LHCN-M2 (cell line): ENCODE measurements around the gene DVL1. TPM values are rescaled to one million over a fixed set of nuclear protein-coding genes. Genes with fewer than 3 reads are reported as not detected.

Experiments
- total RNA-seq: library from RNA; depleted of rRNA; stranded (reverse); fragments of >200 nt; gene quantifications from 2 replicates; pipeline ENCODE4 v1.2.3, GENCODE V29; 2014; rRNA removed

DVL1 gene
- total RNA-seq, 1 experiment from 2014 or later: 85.6 TPM

Other genes starting within 250 kb of the DVL1 start
- gene C1orf159, start 233.3 kb downstream of the DVL1 start, total RNA-seq: 18.8 and 26.5 TPM in 2 replicates
- not detected in 2 replicates for gene TTLL10, start 175.5 kb downstream of the DVL1 start, total RNA-seq
- gene TNFRSF18, start 142.8 kb downstream of the DVL1 start, total RNA-seq: not detected in 2 replicates
- 0.17 and 0.32 TPM in 2 replicates for gene TNFRSF4, start 135.3 kb downstream of the DVL1 start, total RNA-seq
- gene SDF4, start 117.4 kb downstream of the DVL1 start, total RNA-seq: 142 and 150 TPM in 2 replicates
- gene B3GALT6, start 117.2 kb downstream of the DVL1 start, total RNA-seq: 58.0 and 58.3 TPM in 2 replicates
- 0.57 TPM in 1 of 2 replicates, not detected in the other for gene C1QTNF12, start 102.7 kb downstream of the DVL1 start, total RNA-seq
- gene UBE2J2, start 75.6 kb downstream of the DVL1 start, total RNA-seq: 57.4 and 62.3 TPM in 2 replicates
- gene SCNN1D, start 69.0 kb downstream of the DVL1 start, total RNA-seq: 1.5 and 4.1 TPM in 2 replicates
- 71.0 and 76.4 TPM in 2 replicates for gene ACAP3, start 41.5 kb downstream of the DVL1 start, total RNA-seq
- 31.8 and 34.3 TPM in 2 replicates for gene PUSL1, start 40.8 kb downstream of the DVL1 start, total RNA-seq
- gene INTS11, start 24.8 kb downstream of the DVL1 start, total RNA-seq: 76.0 and 85.4 TPM in 2 replicates
- gene CPTP, start 24.6 kb downstream of the DVL1 start, total RNA-seq: 27.7 and 28.9 TPM in 2 replicates
- 0.06 TPM in 1 of 2 replicates, not detected in the other for gene TAS1R3, start 18.1 kb downstream of the DVL1 start, total RNA-seq
- gene MXRA8, start 9.1 kb upstream of the DVL1 start, total RNA-seq: 292 and 326 TPM in 2 replicates
- 226 and 234 TPM in 2 replicates for gene AURKAIP1, start 25.8 kb upstream of the DVL1 start, total RNA-seq
- 118 and 127 TPM in 2 replicates for gene CCNL2, start 49.9 kb upstream of the DVL1 start, total RNA-seq
- 126 and 134 TPM in 2 replicates for gene MRPL20, start 57.9 kb upstream of the DVL1 start, total RNA-seq
- gene ANKRD65, start 71.9 kb upstream of the DVL1 start, total RNA-seq: not detected in 2 replicates
- gene VWA1, start 86.3 kb upstream of the DVL1 start, total RNA-seq: 1.1 TPM in 2 replicates
- gene ATAD3C, start 100.3 kb upstream of the DVL1 start, total RNA-seq: not detected in 2 replicates
- 29.2 and 38.7 TPM in 2 replicates for gene ATAD3B, start 122.3 kb upstream of the DVL1 start, total RNA-seq
- 65.0 and 67.9 TPM in 2 replicates for gene ATAD3A, start 162.7 kb upstream of the DVL1 start, total RNA-seq
- 0.63 and 0.83 TPM in 2 replicates for gene TMEM240, start 191.2 kb upstream of the DVL1 start, total RNA-seq
- 72.5 and 80.6 TPM in 2 replicates for gene SSU72, start 225.4 kb upstream of the DVL1 start, total RNA-seq